ENCODE data around the gene MBP. TPM values are rescaled to one million over a fixed set of nuclear protein-coding genes. Genes with fewer than 3 reads are reported as not detected.

Gene MBP
- total RNA-seq, 1 experiment from 2014 or later = 4.5 TPM

- Histone ChIP-seq H3K4me3 (ENCODE audit: insufficient read depth, low read depth, low read length) (no peak overlapping the region), H3K36me3 (replicated peaks; ENCODE audit: control insufficient read depth, insufficient read depth, low read length) (peaks cover 2% of the 10 kb centered on the region; the same call in 1 of the 2 replicates), H3K27me3 (ENCODE audit: control insufficient read depth, insufficient read depth, low read length) (no peaks in the 10 kb centered on the region)
- DNase-seq = no peak
These were observed 23.5 kb downstream of the MBP start for GRCh38 chr18:77108821-77109647.

- no peak for DNase-seq
- no peak overlapping the region for H3K4me3 ChIP-seq (ENCODE audit: insufficient read depth, low read depth, low read length)
- peaks cover 2% of the 10 kb centered on the region; the same call in 1 of the 2 replicates for H3K36me3 ChIP-seq (replicated peaks; ENCODE audit: control insufficient read depth, insufficient read depth, low read length)
- H3K27me3 ChIP-seq (ENCODE audit: control insufficient read depth, insufficient read depth, low read length) = no peaks in the 10 kb centered on the region
These were observed 24.4 kb downstream of the MBP start for GRCh38 chr18:77108001-77108692.

GRCh38 chr18:77107292-77107691, 25.3 kb downstream of the MBP start:
- H3K27me3 ChIP-seq (ENCODE audit: control insufficient read depth, insufficient read depth, low read length) = no peaks in the 10 kb centered on the region
- no peak overlapping the region for H3K4me3 ChIP-seq (ENCODE audit: insufficient read depth, low read depth, low read length)
- H3K36me3 ChIP-seq (replicated peaks; ENCODE audit: control insufficient read depth, insufficient read depth, low read length) = peaks cover 2% of the 10 kb centered on the region; the same call in 1 of the 2 replicates
- no peak for DNase-seq

- no peak for DNase-seq
- H3K27me3 ChIP-seq (ENCODE audit: control insufficient read depth, insufficient read depth, low read length) = no peaks in the 10 kb centered on the region
- H3K4me3 ChIP-seq (ENCODE audit: insufficient read depth, low read depth, low read length) = no peak overlapping the region
- peaks cover 2% of the 10 kb centered on the region; the same call in 1 of the 2 replicates for H3K36me3 ChIP-seq (replicated peaks; ENCODE audit: control insufficient read depth, insufficient read depth, low read length)
These were observed 26.3 kb downstream of the MBP start for GRCh38 chr18:77106331-77106730.

- no peak for DNase-seq
- no peak overlapping the region for H3K4me3 ChIP-seq (ENCODE audit: insufficient read depth, low read depth, low read length)
- no peaks in the 10 kb centered on the region for H3K27me3 ChIP-seq (ENCODE audit: control insufficient read depth, insufficient read depth, low read length)
- peaks cover 2% of the 10 kb centered on the region; the same call in 1 of the 2 replicates for H3K36me3 ChIP-seq (replicated peaks; ENCODE audit: control insufficient read depth, insufficient read depth, low read length)
These were observed 26.9 kb downstream of the MBP start for GRCh38 chr18:77105680-77106079.

- Histone ChIP-seq H3K27me3 (ENCODE audit: control insufficient read depth, insufficient read depth, low read length) (no peaks in the 10 kb centered on the region), H3K36me3 (replicated peaks; ENCODE audit: control insufficient read depth, insufficient read depth, low read length) (peaks cover 2% of the 10 kb centered on the region; the same call in 1 of the 2 replicates), H3K4me3 (ENCODE audit: insufficient read depth, low read depth, low read length) (no peak overlapping the region)
- DNase-seq = no peak
These were observed 27.6 kb downstream of the MBP start for GRCh38 chr18:77105028-77105427.

GRCh38 chr18:77103991-77104531, 28.5 kb downstream of the MBP start:
- Histone ChIP-seq H3K4me3 (ENCODE audit: insufficient read depth, low read depth, low read length) (no peak overlapping the region), H3K27me3 (ENCODE audit: control insufficient read depth, insufficient read depth, low read length) (no peaks in the 10 kb centered on the region), H3K36me3 (replicated peaks; ENCODE audit: control insufficient read depth, insufficient read depth, low read length) (peaks cover 2% of the 10 kb centered on the region; the same call in 1 of the 2 replicates)
- DNase-seq = no peak

GRCh38 chr18:77103187-77103850, 29.3 kb downstream of the MBP start:
- no peaks in the 10 kb centered on the region for H3K27me3 ChIP-seq (ENCODE audit: control insufficient read depth, insufficient read depth, low read length)
- no peak overlapping the region for H3K4me3 ChIP-seq (ENCODE audit: insufficient read depth, low read depth, low read length)
- peaks cover 2% of the 10 kb centered on the region; the same call in 1 of the 2 replicates for H3K36me3 ChIP-seq (replicated peaks; ENCODE audit: control insufficient read depth, insufficient read depth, low read length)
- DNase-seq = no peak

GRCh38 chr18:77102259-77103040, 30.1 kb downstream of the MBP start:
- no peak for DNase-seq
- Histone ChIP-seq H3K4me3 (ENCODE audit: insufficient read depth, low read depth, low read length) (no peak overlapping the region), H3K36me3 (replicated peaks; ENCODE audit: control insufficient read depth, insufficient read depth, low read length) (peaks cover 2% of the 10 kb centered on the region; the same call in 1 of the 2 replicates), H3K27me3 (ENCODE audit: control insufficient read depth, insufficient read depth, low read length) (no peaks in the 10 kb centered on the region)

- DNase-seq = peak; percentile 60
- Histone ChIP-seq H3K27me3 (ENCODE audit: control insufficient read depth, insufficient read depth, low read length) (no peaks in the 10 kb centered on the region), H3K36me3 (replicated peaks; ENCODE audit: control insufficient read depth, insufficient read depth, low read length) (peaks cover 2% of the 10 kb centered on the region; the same call in 1 of the 2 replicates), H3K4me3 (ENCODE audit: insufficient read depth, low read depth, low read length) (no peak overlapping the region)
These were observed 30.9 kb downstream of the MBP start for GRCh38 chr18:77101410-77102258.

- H3K27me3 ChIP-seq (ENCODE audit: control insufficient read depth, insufficient read depth, low read length) = no peaks in the 10 kb centered on the region
- no peak for DNase-seq
- H3K36me3 ChIP-seq (replicated peaks; ENCODE audit: control insufficient read depth, insufficient read depth, low read length) = peaks cover 2% of the 10 kb centered on the region; the same call in 1 of the 2 replicates
- no peak overlapping the region for H3K4me3 ChIP-seq (ENCODE audit: insufficient read depth, low read depth, low read length)
These were observed 31.7 kb downstream of the MBP start for GRCh38 chr18:77100751-77101355.

GRCh38 chr18:77099485-77100370, 32.9 kb downstream of the MBP start:
- no peak for DNase-seq
- H3K4me3 ChIP-seq (ENCODE audit: insufficient read depth, low read depth, low read length) = no peak overlapping the region
- no peaks in the 10 kb centered on the region for H3K27me3 ChIP-seq (ENCODE audit: control insufficient read depth, insufficient read depth, low read length)
- peaks cover 2% of the 10 kb centered on the region for H3K36me3 ChIP-seq (replicated peaks; ENCODE audit: control insufficient read depth, insufficient read depth, low read length)
